Fibroblast of lung (primary cell): ENCODE results near the gene RGS12. TPM values are rescaled to one million over a fixed set of nuclear protein-coding genes. Genes with fewer than 3 reads are reported as not detected.

Experiments used
- DNase-seq, 2 donors: peaks; one replicate each; pipeline versions ENCODE4 v3.0.0 to v3.0.0-alpha.2; 2010; ENCODE audit warnings: low read depth in 2 of 2
- H2AFZ ChIP-seq: 2 replicates; pipeline ENCODE4 v1.5.1; 2012; ENCODE audit warnings: low read length, control low read depth, inconsistent platforms
- H3K27ac ChIP-seq: 2 replicates; pipeline ENCODE4 v1.5.1; 2011; ENCODE audit warnings: low read length, control low read depth; ENCODE audit not compliant: insufficient read depth
- H3K27me3 ChIP-seq: 2 replicates; pipeline ENCODE4 v1.5.1; 2011; ENCODE audit warnings: mild to moderate bottlenecking, low read length; ENCODE audit not compliant: control insufficient read depth, insufficient read depth
- H3K36me3 ChIP-seq: 2 replicates; pipeline ENCODE4 v1.5.1; 2011; ENCODE audit warnings: low read length; ENCODE audit not compliant: control insufficient read depth, insufficient read depth
- H3K4me1 ChIP-seq: 2 replicates; pipeline ENCODE4 v1.5.1; 2011; ENCODE audit warnings: low read length; ENCODE audit not compliant: control insufficient read depth, insufficient read depth; ENCODE audit errors: extremely low read depth
- H3K4me2 ChIP-seq: 2 replicates; pipeline ENCODE4 v1.5.1; 2011; ENCODE audit warnings: low read length, control low read depth; ENCODE audit not compliant: insufficient read depth; ENCODE audit errors: extremely low read depth
- H3K4me3 ChIP-seq, 4 experiments: fragments of 200-600 bp in 1 of 4; sonication (generic) in 1 of 4; replicated peaks in 1 of 4; 2 replicates each; pipeline ENCODE4 v1.5.1; 2011 to 2016; ENCODE audit warnings: low read length in 4 of 4, low read depth in 3 of 4, mild to moderate bottlenecking in 3 of 4, control low read depth in 2 of 4, inconsistent platforms in 1 of 4, mixed read lengths in 1 of 4; ENCODE audit not compliant: insufficient read depth in 1 of 4; ENCODE audit errors: control extremely low read depth in 1 of 4
- H3K79me2 ChIP-seq: 2 replicates; pipeline ENCODE4 v1.5.1; 2012; ENCODE audit warnings: mild to moderate bottlenecking, low read length, inconsistent platforms; ENCODE audit not compliant: control insufficient read depth, insufficient read depth
- H3K9ac ChIP-seq: 2 replicates; pipeline ENCODE4 v1.5.1; 2011; ENCODE audit warnings: mild to moderate bottlenecking, low read length, control low read depth; ENCODE audit not compliant: insufficient read depth
- H3K9me3 ChIP-seq: 2 replicates; pipeline ENCODE4 v1.5.1; 2012; ENCODE audit warnings: low read depth, low read length; ENCODE audit not compliant: control insufficient read depth, insufficient read depth
- H4K20me1 ChIP-seq: 2 replicates; pipeline ENCODE4 v1.5.1; 2011; ENCODE audit warnings: low read length; ENCODE audit not compliant: control insufficient read depth, insufficient read depth; ENCODE audit errors: extremely low read depth
- EZH2 ChIP-seq: IDR thresholded peaks from 2 replicates; pipeline ENCODE4 v1.5.1; 2012; ENCODE audit warnings: low read length, control low read depth, mild to moderate bottlenecking; ENCODE audit errors: missing control alignments
- polyA plus RNA-seq, 2 donors: library from polyadenylated mRNA; depleted of rRNA in 1 of 2; stranded (reverse) in 1 of 2; unstranded in 1 of 2; fragments of >200 nt; gene quantifications; 2 replicates each; pipeline ENCODE4 v1.2.1, GENCODE V29; 2011 to 2012; ENCODE audit warnings: missing spikeins in 1 of 2
- total RNA-seq: library from RNA; depleted of rRNA; stranded (reverse); fragments of >200 nt; gene quantifications from 2 replicates; pipeline ENCODE4 v1.2.1, GENCODE V29; 2014
- TF ChIP-seq, protein P1 (sequence below), 2 donors: IDR thresholded peaks in 1 of 2; conservative IDR thresholded peaks in 1 of 2; 1 replicate in 1 of 2; 2 replicates in 1 of 2; pipeline ENCODE4 v1.5.1; 2011 to 2012; ENCODE audit warnings: low read length in 2 of 2, control low read depth in 1 of 2, inconsistent platforms in 1 of 2, low read depth in 1 of 2, mild to moderate bottlenecking in 1 of 2

Gene RGS12
- total and polyA plus RNA-seq, 2 donors (not counting 1 experiment from before 2014, with no cell fraction given) = 5.1 to 21.1 TPM

DNA sequence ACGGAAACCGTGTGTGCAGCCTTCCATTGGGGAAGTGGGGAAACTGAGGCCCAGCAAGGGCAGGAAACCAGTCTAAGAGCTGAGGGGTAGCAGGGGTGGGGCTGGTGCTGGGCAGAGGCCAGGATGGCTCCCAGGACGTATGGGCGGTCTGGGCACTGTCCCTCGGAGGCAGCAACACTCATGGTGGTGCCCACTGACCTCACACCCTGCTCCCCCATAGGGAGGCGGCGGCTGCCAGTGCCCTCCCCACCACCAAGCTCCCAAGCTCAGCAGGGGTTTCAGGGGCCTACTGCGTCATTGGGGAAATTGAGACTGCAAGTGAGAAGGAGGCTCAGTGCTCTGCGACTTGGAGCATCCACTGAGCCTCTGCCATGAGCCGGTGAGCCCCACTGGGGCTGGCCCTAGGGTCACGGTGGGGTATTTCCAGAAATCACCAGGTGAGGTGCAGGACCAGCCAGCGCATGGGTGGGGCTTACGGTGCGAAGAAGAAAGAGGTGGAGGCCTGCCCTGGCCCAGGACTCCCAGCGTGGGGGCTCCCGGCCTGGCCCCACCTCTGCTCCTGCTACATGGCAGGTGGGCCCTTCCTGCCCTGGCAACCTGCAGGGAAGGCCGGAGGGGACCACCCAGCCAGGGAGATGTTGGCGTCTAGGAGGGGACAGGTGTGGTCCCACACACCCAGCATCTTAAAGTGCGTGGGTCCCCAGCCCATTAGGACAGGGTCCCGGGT lies 42.9 kb upstream of the RGS12 start:
- Histone ChIP-seq H3K9me3 (no peaks in the 10 kb centered on the region), H3K79me2 (no peaks in the 10 kb centered on the region), H3K9ac (no peak overlapping the region), H3K27me3 (no peaks in the 10 kb centered on the region), H2AFZ (no peak overlapping the region), H3K4me3 (no peak overlapping the region), H3K4me2 (no peak overlapping the region), H4K20me1 (no peaks in the 10 kb centered on the region), H3K27ac (no peak overlapping the region), H3K36me3 (no peaks in the 10 kb centered on the region), H3K4me1 (no peaks in the 10 kb centered on the region)
- DNase-seq = no peak
- no peak for TF ChIP-seq EZH2

DNA sequence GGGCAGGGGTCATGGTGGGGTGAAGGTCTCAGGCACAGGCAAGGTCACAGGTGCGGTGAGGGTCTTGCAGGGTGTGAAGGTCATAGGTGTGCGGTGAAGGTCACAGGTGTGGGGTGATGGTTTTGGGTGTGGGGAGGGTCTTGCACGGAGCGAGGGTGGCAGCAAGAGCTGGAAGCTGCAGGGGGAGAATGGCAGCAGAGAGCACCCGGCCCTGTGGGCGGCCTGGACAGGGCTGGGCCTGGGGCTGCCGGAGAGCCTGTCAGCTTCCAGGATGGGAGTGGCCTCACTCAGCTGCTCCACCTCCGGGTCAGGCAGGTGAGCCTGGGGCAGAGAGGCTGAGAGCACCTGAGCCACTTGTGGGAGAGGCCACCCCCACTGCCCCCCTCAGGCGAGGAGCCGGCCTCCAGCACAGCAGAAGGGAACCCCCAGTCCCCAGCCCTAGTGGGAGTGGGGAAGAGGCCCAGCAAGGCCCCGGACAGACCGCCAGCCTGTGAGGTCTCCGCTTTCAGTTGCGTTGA lies 42.3 kb upstream of the RGS12 start:
- no peak overlapping the region for H3K4me2 ChIP-seq
- H3K9me3 ChIP-seq = no peaks in the 10 kb centered on the region
- H4K20me1 ChIP-seq = no peaks in the 10 kb centered on the region
- no peaks in the 10 kb centered on the region for H3K79me2 ChIP-seq
- H3K27ac ChIP-seq = no peak overlapping the region
- H2AFZ ChIP-seq = no peak overlapping the region
- no peaks in the 10 kb centered on the region for H3K27me3 ChIP-seq
- no peak overlapping the region for H3K9ac ChIP-seq
- H3K4me1 ChIP-seq = no peaks in the 10 kb centered on the region
- no peak for DNase-seq
- no peak overlapping the region for H3K4me3 ChIP-seq
- no peaks in the 10 kb centered on the region for H3K36me3 ChIP-seq
- TF ChIP-seq EZH2 = no peak
- TF ChIP-seq, protein P1, sequence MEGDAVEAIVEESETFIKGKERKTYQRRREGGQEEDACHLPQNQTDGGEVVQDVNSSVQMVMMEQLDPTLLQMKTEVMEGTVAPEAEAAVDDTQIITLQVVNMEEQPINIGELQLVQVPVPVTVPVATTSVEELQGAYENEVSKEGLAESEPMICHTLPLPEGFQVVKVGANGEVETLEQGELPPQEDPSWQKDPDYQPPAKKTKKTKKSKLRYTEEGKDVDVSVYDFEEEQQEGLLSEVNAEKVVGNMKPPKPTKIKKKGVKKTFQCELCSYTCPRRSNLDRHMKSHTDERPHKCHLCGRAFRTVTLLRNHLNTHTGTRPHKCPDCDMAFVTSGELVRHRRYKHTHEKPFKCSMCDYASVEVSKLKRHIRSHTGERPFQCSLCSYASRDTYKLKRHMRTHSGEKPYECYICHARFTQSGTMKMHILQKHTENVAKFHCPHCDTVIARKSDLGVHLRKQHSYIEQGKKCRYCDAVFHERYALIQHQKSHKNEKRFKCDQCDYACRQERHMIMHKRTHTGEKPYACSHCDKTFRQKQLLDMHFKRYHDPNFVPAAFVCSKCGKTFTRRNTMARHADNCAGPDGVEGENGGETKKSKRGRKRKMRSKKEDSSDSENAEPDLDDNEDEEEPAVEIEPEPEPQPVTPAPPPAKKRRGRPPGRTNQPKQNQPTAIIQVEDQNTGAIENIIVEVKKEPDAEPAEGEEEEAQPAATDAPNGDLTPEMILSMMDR (conservative IDR thresholded peaks at IDR 0.05 in 1 of 2, IDR thresholded peaks at IDR 0.05 in 1 of 2; ENCODE audit: low read depth in 1 of 2, low read length in 2 of 2) = no peak

DNA sequence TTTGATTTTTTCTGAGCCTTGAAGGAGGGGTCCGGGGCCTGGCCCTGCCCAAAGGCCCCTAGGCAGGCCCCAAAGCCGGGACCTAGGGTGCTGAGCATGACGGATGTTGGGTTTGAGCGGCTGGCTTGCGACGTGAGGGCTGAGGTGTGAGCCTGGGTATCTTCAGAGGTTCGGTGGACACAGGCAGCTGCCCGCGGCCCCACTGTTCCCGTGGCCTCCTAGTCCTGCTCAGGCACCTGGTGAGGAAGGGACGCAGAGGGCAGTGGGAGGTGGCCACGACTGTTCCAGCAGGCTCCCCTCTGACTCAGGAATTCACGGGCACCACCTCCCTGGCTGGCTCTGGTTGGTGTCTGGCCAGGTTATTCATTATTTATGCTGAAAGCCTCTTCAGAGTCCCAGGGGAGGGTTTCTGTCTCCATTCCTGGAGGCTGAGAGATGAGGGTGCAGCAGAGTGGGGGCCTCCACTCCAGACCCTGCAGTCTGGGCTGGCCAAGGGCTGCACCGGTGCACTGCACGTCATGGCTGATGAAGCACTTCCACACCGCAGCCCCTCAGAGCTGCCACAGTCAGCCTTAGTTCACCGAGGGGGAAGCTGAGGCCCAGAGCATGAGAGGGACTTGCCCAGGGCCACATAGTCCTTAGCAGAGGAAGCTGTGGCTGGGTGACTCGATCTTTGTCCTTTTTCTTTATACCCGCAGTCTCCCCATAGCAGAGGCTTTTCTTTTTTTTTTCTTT lies 41.7 kb upstream of the RGS12 start:
- Histone ChIP-seq H4K20me1 (no peaks in the 10 kb centered on the region), H3K9me3 (no peaks in the 10 kb centered on the region), H3K27ac (no peak overlapping the region), H3K27me3 (no peaks in the 10 kb centered on the region), H2AFZ (no peak overlapping the region), H3K4me2 (no peak overlapping the region), H3K79me2 (no peaks in the 10 kb centered on the region), H3K4me1 (no peaks in the 10 kb centered on the region), H3K36me3 (no peaks in the 10 kb centered on the region), H3K9ac (no peak overlapping the region), H3K4me3 (no peak overlapping the region)
- TF ChIP-seq EZH2 = no peak
- TF ChIP-seq, protein P1 (conservative IDR thresholded peaks at IDR 0.05 in 1 of 2, IDR thresholded peaks at IDR 0.05 in 1 of 2; ENCODE audit: low read depth in 1 of 2, low read length in 2 of 2) = no peak
- DNase-seq = peak in 1 of 2 donors; percentile 38
